ENCODE measurements around the gene MYO18B. TPM values are rescaled to one million over a fixed set of nuclear protein-coding genes. Genes with fewer than 3 reads are reported as not detected.
A peak's percentile ranks its signal among the peaks of the same experiment; 100 is the strongest.

MYO18B gene
- total and polyA plus RNA-seq, 7 donors = 79.3 to 434 (median 273) TPM

DNA sequence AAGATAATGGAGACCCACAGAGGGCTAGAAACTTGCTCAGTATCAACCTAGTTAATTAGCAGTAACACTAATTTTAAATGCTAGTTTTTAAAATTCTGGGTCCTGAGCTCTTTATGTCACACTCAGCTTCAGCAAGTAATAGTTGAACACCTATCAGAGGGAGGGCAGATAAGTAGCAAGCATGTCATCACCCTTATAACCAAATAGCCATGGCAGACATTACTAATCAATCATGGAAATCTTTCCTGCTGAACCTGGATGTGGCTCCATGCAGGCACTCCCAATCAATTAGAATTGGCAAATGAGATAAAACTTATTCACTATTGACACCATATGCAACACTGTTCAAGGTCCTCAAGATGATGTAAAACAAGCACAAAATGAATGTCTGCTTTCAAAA is 315.7 kb downstream of the MYO18B start:
- DNase-seq (no peak), ATAC-seq (no peak)
- intact Hi-C loops (cut with DNase I) = no loop called here
- TF ChIP-seq, protein P1, sequence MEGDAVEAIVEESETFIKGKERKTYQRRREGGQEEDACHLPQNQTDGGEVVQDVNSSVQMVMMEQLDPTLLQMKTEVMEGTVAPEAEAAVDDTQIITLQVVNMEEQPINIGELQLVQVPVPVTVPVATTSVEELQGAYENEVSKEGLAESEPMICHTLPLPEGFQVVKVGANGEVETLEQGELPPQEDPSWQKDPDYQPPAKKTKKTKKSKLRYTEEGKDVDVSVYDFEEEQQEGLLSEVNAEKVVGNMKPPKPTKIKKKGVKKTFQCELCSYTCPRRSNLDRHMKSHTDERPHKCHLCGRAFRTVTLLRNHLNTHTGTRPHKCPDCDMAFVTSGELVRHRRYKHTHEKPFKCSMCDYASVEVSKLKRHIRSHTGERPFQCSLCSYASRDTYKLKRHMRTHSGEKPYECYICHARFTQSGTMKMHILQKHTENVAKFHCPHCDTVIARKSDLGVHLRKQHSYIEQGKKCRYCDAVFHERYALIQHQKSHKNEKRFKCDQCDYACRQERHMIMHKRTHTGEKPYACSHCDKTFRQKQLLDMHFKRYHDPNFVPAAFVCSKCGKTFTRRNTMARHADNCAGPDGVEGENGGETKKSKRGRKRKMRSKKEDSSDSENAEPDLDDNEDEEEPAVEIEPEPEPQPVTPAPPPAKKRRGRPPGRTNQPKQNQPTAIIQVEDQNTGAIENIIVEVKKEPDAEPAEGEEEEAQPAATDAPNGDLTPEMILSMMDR (IDR thresholded peaks at IDR 0.05) = no peak
- peaks cover 2 to 58% of the 10 kb centered on the region in 2 donors for H3K36me3 ChIP-seq (ENCODE audit: insufficient read depth in 1 of 2, low read depth in 1 of 2)
- no peaks in the 10 kb centered on the region for H3K27me3 ChIP-seq (ENCODE audit: insufficient read depth in 3 of 3, low read length in 2 of 3)
- H3K4me3 ChIP-seq = no peak overlapping the region
- no peak overlapping the region for H3K27ac ChIP-seq
- H3K9me3 ChIP-seq = no peaks in the 10 kb centered on the region
- H3K4me1 ChIP-seq = no peaks in the 10 kb centered on the region

DNA sequence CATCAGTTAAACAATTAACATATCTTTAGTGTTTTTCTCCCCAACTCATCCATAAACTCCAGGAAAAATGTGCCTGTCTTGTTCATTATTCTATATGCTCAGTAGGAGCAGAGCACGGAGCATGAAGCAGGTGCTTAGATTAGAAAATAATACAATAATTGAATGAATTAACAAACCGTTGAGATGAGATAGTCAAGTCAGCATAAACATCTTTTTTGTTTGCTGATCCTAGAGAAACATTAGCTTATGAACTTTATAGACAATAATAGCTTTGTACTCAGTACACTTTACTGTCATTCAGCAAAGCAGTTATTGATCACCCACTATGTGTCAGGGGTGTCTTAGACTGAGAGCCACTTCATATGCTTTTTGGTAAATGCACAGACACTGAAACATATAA is 322.1 kb downstream of the MYO18B start:
- Histone ChIP-seq H3K27ac (no peak overlapping the region), H3K9me3 (no peaks in the 10 kb centered on the region), H3K4me3 (no peak overlapping the region), H3K36me3 (ENCODE audit: insufficient read depth in 1 of 2, low read depth in 1 of 2) (peaks cover 0 to 26% of the 10 kb centered on the region in 2 donors), H3K4me1 (peaks cover 12% of the 10 kb centered on the region), H3K27me3 (ENCODE audit: insufficient read depth in 3 of 3, low read length in 2 of 3) (no peaks in the 10 kb centered on the region)
- DNase-seq (no peak), ATAC-seq (no peak)
- intact Hi-C loops (cut with DNase I) = no loop called here
- TF ChIP-seq, protein P1 (IDR thresholded peaks at IDR 0.05) = no peak
- WGBS, 3 donors = 82 to 88% (median 85%) methylated on average over 2 of the region's 2 CpGs

DNA sequence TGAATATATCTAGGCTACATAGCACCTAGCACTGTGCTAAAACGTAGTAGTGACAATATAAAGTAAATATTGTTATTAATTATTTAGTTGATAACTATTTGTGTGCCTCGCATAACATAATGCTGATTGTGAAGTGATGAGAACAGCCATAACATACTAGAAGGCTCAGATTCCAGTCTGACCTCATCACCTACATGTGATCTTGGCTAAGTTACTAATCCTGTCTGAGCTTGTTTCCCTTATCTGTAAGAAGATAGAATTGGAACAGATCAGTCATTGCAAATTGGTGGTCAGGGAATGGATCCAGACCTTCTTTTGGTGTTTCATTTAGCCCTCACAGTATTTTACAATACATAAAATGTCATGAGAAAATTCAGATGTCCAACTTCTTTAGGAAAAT is 323.9 kb downstream of the MYO18B start:
- 45 to 63% (median 51%) methylated on average over 2 of the region's 2 CpGs for WGBS, 3 donors
- no peak for DNase-seq
- Histone ChIP-seq H3K36me3 (ENCODE audit: insufficient read depth in 1 of 2, low read depth in 1 of 2) (peaks cover 0 to 11% of the 10 kb centered on the region in 2 donors), H3K4me3 (no peak overlapping the region), H3K27me3 (ENCODE audit: insufficient read depth in 3 of 3, low read length in 2 of 3) (no peaks in the 10 kb centered on the region), H3K9me3 (no peaks in the 10 kb centered on the region), H3K27ac (peak overlapping the region; percentile 30), H3K4me1 (peaks cover 12% of the 10 kb centered on the region)
- intact Hi-C loops (cut with DNase I) = no loop called here
- ATAC-seq = peak in 3 of 4 donors; percentile 60 to 76 (median 70)
- TF ChIP-seq, protein P1 (IDR thresholded peaks at IDR 0.05) = no peak

DNA sequence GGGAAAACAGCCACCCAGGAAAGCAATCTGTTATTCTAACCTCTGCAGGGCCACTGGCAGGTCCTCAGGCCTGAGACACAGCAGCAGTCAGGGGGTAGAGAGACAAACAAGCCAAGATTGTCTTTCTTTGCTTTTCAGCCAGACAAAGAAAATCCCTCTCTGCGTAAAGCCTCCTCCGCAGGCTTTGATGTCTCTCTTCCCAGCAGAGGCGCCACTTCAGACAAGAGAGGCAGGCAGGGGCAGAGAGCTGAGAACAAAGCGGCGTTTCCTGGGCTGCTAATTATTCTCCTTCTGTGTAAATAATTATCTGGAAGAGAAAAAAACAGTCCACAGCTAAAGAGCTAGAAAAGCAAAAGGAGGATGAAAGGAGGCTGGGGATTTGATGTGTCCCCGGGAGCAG is 324.5 kb downstream of the MYO18B start:
- H3K27me3 ChIP-seq (ENCODE audit: insufficient read depth in 3 of 3, low read length in 2 of 3) = no peaks in the 10 kb centered on the region
- intact Hi-C loops (cut with DNase I) = no loop called here
- no peaks in the 10 kb centered on the region for H3K9me3 ChIP-seq
- H3K4me3 ChIP-seq = no peak overlapping the region
- TF ChIP-seq, protein P1 (IDR thresholded peaks at IDR 0.05) = no peak
- ATAC-seq (peak in 2 of 4 donors; percentile 17 to 23), DNase-seq (no peak)
- WGBS, 3 donors = 19 to 30% (median 30%) methylated on average over 6 of the region's 6 CpGs
- H3K36me3 ChIP-seq (ENCODE audit: insufficient read depth in 1 of 2, low read depth in 1 of 2) = peaks cover 0 to 6% of the 10 kb centered on the region in 2 donors
- H3K27ac ChIP-seq = peak overlapping the region; percentile 30
- H3K4me1 ChIP-seq = peaks cover 12% of the 10 kb centered on the region

DNA sequence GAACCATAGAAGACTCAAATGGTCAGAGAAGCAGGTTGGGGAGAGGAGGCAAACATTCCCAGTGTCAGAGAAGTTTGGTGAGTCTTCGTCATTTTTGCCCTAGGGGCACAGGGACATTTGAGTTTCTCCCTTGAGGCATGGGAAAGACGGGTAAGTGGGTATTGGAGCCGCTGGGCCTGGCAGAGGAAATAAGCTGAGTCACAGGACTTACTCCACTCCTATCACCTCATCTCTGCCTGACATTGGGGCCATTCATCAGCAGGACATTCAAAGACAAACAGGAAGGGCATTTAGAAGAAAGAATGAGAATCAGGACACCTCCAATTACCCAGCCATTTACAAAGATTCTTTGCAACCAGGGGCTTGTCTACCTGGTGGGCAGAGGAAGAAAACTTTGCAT is 326.6 kb downstream of the MYO18B start:
- peak in 3 of 4 donors; percentile 43 to 64 (median 48) for ATAC-seq
- TF ChIP-seq, protein P1 (IDR thresholded peaks at IDR 0.05) = no peak
- H3K9me3 ChIP-seq = no peaks in the 10 kb centered on the region
- no peak for DNase-seq
- no peaks in the 10 kb centered on the region for H3K27me3 ChIP-seq (ENCODE audit: insufficient read depth in 3 of 3, low read length in 2 of 3)
- intact Hi-C loops (cut with DNase I) = no loop called here
- 28 to 39% (median 38%) methylated on average over 3 of the region's 3 CpGs for WGBS, 3 donors
- peaks cover 12% of the 10 kb centered on the region for H3K4me1 ChIP-seq
- H3K36me3 ChIP-seq (ENCODE audit: insufficient read depth in 1 of 2, low read depth in 1 of 2) = no peaks in the 10 kb centered on the region
- H3K4me3 ChIP-seq = no peak overlapping the region
- H3K27ac ChIP-seq = no peak overlapping the region

Measured in psoas muscle (tissue), 8 donors.